Endometrium (tissue), 2 donors: ENCODE data around the gene RAPGEF3.

Source experiments
- FAIRE-seq: peaks from 2 replicates; lab custom pipeline; 2012; peaks lifted over from hg19 to GRCh38; lab: Jason Lieb, UNC
- donor health status: control.
- donor health status: control.

Gene RAPGEF3, protein sequence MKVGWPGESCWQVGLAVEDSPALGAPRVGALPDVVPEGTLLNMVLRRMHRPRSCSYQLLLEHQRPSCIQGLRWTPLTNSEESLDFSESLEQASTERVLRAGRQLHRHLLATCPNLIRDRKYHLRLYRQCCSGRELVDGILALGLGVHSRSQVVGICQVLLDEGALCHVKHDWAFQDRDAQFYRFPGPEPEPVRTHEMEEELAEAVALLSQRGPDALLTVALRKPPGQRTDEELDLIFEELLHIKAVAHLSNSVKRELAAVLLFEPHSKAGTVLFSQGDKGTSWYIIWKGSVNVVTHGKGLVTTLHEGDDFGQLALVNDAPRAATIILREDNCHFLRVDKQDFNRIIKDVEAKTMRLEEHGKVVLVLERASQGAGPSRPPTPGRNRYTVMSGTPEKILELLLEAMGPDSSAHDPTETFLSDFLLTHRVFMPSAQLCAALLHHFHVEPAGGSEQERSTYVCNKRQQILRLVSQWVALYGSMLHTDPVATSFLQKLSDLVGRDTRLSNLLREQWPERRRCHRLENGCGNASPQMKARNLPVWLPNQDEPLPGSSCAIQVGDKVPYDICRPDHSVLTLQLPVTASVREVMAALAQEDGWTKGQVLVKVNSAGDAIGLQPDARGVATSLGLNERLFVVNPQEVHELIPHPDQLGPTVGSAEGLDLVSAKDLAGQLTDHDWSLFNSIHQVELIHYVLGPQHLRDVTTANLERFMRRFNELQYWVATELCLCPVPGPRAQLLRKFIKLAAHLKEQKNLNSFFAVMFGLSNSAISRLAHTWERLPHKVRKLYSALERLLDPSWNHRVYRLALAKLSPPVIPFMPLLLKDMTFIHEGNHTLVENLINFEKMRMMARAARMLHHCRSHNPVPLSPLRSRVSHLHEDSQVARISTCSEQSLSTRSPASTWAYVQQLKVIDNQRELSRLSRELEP

DNA sequence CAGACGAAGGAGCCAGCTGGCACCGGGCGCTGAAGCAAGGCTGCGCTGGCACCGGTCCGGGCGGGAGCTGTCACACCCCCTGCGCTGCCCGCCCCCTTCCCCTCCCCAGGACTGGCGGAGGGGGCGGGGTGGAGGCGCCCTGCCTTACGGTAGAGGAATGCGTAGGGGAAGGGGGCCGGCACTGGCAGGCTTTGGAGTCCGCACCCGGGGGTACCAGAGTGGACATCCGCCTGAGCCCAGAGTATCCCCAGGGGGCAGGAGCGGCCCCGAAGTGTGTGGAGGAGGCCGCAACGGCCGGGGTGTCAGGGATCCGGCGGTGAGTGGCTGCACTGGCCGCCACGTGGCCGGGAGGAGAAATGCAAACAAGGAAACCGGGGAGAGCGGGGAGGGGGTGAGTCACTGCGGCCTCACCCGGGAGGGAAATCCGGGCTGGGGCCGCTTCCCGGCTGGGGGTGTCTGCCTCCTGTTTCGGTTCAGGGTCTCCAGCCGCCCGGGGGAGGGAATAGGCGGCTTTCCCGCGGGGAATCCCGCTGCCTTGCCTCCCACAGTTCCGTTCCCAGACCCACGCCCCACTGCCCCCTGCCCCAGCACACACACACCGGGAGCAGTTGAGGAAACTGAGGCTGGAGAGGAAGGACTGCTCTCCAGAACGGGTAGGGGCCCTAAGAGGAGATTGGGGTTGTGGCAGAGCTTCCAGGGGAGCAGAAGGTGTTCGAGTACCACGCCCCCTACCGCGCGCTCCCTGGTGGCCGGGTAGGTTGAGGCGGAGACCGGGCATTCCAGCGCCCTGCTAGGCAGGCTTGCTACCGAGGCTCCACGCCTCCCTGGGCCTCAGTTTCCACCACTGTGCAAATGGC, at the start of gene RAPGEF3:
TSS of gene RAPGEF3 (minus strand) at position 47 of the 857 bp plus-strand sequence. CDS start 324 bp downstream, outside the sequence.
- no peak for FAIRE-seq

- FAIRE-seq = no peak
Measured at GRCh38 chr12:47808050-47808449, 49.4 kb upstream of the RAPGEF3 start.

DNA sequence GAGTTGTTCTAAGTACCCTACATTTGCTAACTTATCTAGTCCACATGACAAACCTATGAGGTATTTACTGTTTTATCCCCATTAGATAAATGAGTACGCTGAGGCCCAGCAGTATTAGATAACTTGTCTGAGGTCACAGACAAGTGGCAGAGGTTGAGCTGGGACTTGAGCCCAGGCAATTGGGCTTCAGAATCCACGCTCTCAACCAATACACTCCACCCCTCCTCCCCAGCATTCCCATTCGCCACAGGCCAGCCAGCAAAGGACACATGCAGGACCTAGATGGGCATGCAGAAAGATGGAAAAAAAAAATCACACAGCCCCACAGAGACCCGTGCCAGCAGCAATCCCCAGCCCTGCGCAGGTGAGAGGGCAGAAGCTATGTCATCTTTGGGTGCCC, 48.7 kb upstream of the RAPGEF3 start:
- no peak for FAIRE-seq

DNA sequence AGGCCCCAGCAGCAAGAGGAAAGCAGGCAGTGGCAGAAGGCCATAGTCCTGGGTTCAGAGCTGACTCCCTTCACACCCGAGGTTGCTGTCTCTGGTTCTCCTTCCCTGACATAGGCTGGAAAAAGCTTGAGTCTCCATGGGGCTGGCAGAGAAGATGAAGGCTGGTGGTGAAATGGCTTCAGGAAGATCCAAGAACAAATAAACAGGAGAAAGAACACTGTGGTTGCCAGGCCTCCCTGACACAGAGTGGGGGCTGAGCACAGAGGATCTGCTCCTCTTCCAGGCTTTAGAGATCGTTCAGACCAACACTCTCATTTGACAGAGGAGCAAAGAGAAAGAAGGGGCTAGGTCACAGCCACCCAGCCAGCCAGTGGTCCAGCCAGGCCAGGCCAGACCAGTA, 46.7 kb upstream of the RAPGEF3 start:
- FAIRE-seq = no peak

DNA sequence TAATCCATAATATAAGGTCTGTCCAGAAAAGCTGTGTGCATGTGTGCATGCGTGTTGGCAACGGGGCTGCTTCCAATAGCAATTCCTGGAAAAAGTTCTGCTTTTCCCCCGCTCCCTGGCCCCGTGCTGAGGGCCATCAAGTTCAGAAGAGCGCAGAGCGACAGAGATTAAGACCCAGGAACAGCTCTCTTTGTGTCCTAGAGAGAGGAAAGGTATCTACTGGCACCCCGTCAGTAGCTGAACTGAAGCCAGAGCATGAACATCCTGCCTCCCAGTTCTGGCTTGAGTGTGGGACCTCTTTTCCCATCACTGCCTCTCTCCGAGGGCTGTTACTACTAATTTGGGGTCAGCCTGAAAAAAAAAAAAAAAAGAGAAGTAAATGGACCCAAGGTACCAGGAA, 45.5 kb upstream of the RAPGEF3 start:
- FAIRE-seq = no peak

DNA sequence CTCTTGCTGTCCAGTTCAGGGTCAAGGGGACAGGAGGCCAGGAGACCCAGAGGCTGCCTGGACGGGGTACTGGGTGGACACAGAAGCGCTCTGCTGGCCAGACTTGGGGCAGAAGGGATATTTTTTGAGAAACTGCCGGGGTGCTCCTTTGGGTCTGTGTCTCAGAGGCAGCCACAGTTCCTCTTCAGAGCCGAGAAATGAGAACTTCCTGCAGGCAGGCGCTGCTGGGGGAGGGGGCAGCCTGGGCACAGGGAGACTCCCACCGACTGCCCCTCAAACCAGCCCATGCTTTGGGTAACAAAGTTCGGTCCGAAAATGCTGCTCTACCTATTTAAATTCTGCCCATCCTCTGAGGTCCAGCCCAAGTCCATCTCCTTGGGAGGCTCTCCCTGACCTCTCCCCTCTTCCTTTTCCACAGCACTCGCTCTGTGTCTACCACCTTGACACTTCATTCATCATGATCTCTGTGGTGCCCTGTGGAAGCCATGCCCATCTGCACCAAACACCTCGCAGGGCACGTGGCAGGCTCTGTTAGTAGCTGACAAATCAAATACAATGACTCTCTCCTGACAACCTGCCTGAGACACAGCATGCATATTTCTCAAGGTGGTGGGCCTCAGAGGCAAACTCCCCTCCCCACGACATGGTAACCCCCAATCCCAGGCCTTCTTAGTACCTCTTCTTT, 44.7 kb upstream of the RAPGEF3 start:
- no peak for FAIRE-seq

- FAIRE-seq = no peak
Measured at GRCh38 chr12:47802312-47802711, 43.6 kb upstream of the RAPGEF3 start.

DNA sequence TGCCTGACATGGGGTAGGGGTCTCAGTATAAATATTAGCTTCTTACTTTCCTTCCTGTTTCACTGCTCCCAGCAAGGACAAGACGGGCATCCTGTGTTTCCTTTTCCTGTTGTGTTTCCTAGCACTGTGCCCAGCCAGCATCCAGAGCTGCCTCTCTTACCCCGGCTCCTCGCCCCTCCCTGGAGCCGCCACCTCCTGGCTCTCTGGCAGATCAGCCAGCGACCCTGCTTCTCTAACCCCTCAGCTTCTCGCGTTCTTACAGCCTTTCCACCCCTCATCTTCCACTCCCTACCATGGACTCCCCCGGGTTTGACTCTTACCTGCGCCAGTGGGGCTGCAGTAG, 43.2 kb upstream of the RAPGEF3 start:
- FAIRE-seq = no peak

DNA sequence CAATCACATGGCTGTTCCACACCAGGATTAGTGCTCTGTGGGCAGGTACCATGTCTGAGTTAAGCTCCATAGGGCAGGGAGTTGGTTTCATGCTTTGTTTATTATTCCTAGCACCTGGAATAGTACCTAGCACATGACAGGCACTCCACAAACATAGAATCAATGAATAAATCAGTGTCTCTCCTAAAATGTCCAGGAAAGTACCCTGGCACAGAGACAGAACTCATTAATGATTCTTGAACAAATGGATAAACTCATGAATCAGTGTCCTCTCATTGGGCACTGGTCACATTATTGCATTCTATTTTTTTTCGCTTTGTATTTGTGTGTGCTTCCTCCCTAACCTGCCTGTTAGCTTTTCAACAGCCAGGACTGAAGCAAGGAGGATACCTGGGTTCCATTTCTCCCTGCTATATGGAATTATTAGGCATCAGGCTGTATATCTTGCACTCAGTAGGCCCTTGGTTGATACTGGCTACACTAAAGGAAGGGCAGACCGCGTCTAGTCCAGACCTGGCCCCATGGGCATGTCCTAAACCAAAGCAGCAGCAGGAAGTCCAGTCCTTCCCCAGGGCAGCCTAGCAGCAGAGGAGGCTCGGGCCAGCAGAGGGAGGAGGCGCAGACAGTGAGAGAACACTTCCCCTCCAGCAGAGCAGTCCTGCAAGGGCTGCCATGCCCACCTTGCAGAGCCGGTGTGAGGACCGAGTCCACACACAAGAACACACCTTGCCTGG, 42.7 kb upstream of the RAPGEF3 start:
- no peak for FAIRE-seq

DNA sequence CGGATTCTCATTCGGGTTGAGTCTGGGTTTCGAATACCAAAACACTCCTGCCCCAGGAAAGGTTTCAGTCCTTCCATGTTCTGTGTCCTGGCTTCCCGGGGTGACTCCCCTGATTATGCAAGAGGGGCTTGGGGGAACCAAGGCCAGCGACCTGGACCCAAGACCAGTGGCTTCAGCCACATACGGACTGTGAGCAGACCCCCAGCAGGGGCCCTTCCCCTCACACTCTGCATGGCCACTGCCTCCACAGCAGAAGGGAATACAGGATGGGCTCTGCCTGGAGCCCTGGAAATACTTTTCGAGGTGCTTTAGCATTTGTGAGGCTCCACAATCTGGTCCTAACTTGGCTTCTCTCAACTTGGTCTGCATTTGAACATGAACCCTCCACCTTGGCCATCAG, 41.9 kb upstream of the RAPGEF3 start:
- no peak for FAIRE-seq

DNA sequence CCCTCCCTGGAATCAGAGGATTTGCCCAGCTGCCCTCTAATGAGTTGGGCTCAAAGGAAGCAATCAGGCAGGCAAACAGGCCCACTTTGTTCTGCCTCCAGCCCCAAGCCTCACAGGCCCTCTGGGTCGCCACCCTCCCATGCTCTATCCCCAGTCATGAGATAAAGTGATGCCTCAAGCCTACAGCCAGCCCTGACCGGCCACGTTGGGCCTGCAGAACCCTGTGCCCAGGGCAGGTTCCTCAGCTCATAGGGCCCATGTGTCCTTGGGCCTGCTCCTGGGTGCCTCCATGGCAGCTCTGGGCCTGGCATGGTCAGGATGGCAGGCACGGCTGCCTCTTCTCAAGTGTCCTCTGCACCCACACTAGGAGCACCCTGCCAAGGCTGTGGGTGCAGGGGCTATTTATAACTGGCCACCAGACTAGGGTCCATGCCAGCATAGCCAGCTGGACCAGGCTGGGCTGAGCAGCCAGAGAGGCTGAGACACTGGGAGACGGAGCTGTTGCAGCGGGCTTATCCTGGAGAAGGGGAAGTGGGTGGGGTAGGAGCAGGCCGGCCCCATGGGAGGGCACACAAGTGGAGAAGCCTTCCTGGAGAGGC, 40.8 kb upstream of the RAPGEF3 start:
- no peak for FAIRE-seq

DNA sequence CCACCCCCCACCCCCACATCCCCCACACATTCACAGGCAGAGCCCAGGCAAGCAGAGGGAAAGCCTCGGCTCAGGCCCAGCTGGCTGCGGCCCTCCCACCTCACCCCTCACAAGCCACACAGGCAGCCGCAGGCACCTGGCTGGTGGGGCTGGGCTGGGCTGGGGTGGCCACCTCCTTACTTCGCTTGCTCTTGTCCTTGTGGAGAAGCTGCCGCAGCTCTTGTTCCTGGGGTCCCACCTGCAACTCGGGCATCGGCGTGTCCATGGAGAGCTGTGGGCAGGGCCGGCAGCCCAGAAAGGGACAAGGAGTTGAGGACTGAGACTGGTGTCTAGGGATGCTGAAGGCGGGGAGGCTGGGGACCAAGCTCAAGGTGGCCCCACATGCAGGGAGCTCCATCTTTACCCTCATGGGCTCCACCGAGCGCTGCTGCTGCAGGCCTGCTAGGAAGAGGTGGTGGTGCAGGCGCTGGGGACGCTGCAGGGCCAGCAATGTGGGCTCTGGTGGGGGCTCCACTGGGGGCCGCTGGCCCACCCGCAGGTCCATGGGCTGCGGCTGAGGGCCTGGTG, 39.8 kb upstream of the RAPGEF3 start:
- FAIRE-seq = no peak

GRCh38 chr12:47797441-47797840, 38.8 kb upstream of the RAPGEF3 start:
- FAIRE-seq = no peak

GRCh38 chr12:47795814-47796411, 37.2 kb upstream of the RAPGEF3 start:
- FAIRE-seq = no peak

GRCh38 chr12:47795121-47795813, 36.6 kb upstream of the RAPGEF3 start:
- FAIRE-seq = no peak

- FAIRE-seq = no peak
Measured at GRCh38 chr12:47794679-47795078, 36.0 kb upstream of the RAPGEF3 start.

DNA sequence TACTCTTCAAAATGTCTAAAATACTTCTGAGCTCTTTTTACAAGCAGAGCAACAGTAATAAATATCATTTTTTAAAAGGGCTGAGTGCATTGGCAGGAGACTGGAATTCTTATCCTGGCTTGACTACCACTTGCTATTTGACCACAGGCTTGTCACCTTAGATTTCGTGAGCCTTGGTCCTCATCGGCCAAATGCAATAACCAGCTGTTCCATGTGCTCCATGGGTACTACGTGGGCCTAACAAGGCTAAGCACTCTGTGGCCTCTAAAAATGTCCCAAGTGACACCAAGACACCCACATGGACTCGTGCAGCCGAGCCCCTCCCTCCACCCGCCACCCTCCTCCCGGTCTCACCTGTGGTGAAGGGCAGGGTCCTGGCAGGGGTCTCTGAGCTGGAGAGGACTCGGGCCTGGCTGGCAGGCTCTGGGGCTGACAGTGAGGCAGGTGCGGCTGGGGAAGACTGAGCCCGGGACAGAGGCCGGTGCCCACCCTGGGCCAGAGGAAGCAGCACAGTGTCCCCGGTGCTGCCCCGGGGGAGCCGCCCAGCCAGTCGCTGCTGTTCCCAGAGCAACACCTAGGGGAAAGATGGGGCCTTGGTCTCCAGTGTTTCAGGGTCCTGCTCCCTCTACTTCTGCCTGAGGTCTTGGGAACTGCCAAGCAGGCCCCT, 34.5 kb upstream of the RAPGEF3 start:
- no peak for FAIRE-seq

GRCh38 chr12:47791874-47792273, 33.2 kb upstream of the RAPGEF3 start:
- no peak for FAIRE-seq

DNA sequence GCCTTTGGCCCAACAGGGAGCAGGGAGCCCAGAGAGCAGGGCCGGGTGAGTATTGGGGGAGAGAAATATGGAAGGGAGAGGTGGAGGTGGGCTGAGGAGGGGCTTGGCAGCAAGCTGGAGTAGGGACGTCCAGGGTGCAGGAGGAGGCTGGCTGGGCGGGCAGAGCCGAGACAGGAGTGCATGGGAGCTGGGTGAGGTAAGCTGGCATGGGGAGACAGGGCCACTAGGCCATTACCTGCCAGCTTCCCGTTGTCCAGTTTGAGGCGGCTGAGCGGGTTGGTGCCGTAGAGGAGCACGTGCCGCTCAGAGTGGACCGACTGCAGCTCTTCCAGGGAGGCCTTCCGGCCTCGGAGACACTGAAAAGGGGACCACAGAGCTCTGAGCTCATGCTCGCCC, 32.7 kb upstream of the RAPGEF3 start:
- FAIRE-seq = no peak
